K562 (cell line): ENCODE measurements around the gene SNX33. TPM values are rescaled to one million over a fixed set of nuclear protein-coding genes. Genes with fewer than 3 reads are reported as not detected.

Experiments used
- HLTF ChIP-seq: fragments of 450-650 bp; IDR thresholded peaks from 2 replicates; pipeline ENCODE4 v1.6.1; 2016
- KAT2B ChIP-seq: IDR thresholded peaks from one replicate; pipeline ENCODE4 v1.6.1; 2012; ENCODE audit warnings: low read depth, mild to moderate bottlenecking, control low read depth, inconsistent platforms, low read length, moderate library complexity
- L3MBTL2 ChIP-seq: fragments of 450-650 bp; IDR thresholded peaks from 2 replicates; pipeline ENCODE4 v1.6.1; 2016; ENCODE audit warnings: mild to moderate bottlenecking, moderate library complexity
- TAF1 ChIP-seq: IDR thresholded peaks from 2 replicates; pipeline ENCODE4 v1.6.1; 2011; ENCODE audit warnings: mild to moderate bottlenecking, low read length, moderate library complexity; ENCODE audit not compliant: insufficient read depth, control insufficient read depth, severe bottlenecking; ENCODE audit errors: extremely low read depth
- ZBTB1 ChIP-seq: sonication (generic); formaldehyde crosslinking; IDR thresholded peaks from 2 replicates; pipeline ENCODE4 v1.8.1; 2023; ENCODE audit warnings: missing genetic modification reagents, low read depth, mild to moderate bottlenecking, borderline replicate concordance
- ZBTB7A ChIP-seq: IDR thresholded peaks from 2 replicates; pipeline ENCODE4 v1.6.1; 2011; ENCODE audit warnings: low read depth, mild to moderate bottlenecking, low read length, moderate library complexity, borderline replicate concordance; ENCODE audit not compliant: control insufficient read depth
- ZFP30 ChIP-seq: fragments of 250-450 bp; sonication (Bioruptor Pico); IDR thresholded peaks from 2 replicates; pipeline ENCODE4 v1.8.0; 2022; ENCODE audit warnings: moderate library complexity, mild to moderate bottlenecking, inconsistent platforms, borderline replicate concordance
- polyA plus RNA-seq, 8 experiments: library from polyadenylated mRNA; depleted of rRNA in 4 of 8; stranded (reverse) in 5 of 8; unstranded in 3 of 8; fragments of >200 nt; fragmentation: Nextera tagmentation in 2 of 8; fragmentation: Illumina TruSeq in 1 of 8; extraction: Ambion mirVana in 2 of 8; extraction: Trizol in 1 of 8; gene quantifications; 2 replicates each; pipeline versions ENCODE4 v1.2.1 to v1.2.3, GENCODE V29; 2011 to 2014; ENCODE audit warnings: inconsistent platforms in 1 of 8, missing spikeins in 1 of 8
- total RNA-seq, 7 experiments: library from RNA; depleted of rRNA in 6 of 7; stranded (reverse); fragments of >200 nt in 6 of 7; fragmentation: Illumina TruSeq in 2 of 7; extraction: Trizol in 2 of 7; gene quantifications; 2 replicates each; pipeline versions ENCODE4 v1.2.1 to v1.2.3, GENCODE V29; 2011 to 2021; ENCODE audit warnings: low replicate concordance in 1 of 7
- TF ChIP-seq, protein P1 (sequence below): sonication (generic); formaldehyde crosslinking; IDR thresholded peaks from 2 replicates; pipeline ENCODE4 v1.9.0; 2022; ENCODE audit warnings: mild to moderate bottlenecking, missing genetic modification reagents
- TF ChIP-seq, protein P2 (sequence below): fragments of 450-650 bp; formaldehyde crosslinking; IDR thresholded peaks from 2 replicates; pipeline ENCODE4 v1.4.0; 2020; ENCODE audit warnings: mild to moderate bottlenecking, moderate library complexity

The SNX33 gene
- total and polyA plus RNA-seq, 9 of the 15 experiments (the other 6 are each of a cell fraction or from before 2014, with no cell fraction given): 1.4 to 14.1 (median 8.2) TPM

DNA sequence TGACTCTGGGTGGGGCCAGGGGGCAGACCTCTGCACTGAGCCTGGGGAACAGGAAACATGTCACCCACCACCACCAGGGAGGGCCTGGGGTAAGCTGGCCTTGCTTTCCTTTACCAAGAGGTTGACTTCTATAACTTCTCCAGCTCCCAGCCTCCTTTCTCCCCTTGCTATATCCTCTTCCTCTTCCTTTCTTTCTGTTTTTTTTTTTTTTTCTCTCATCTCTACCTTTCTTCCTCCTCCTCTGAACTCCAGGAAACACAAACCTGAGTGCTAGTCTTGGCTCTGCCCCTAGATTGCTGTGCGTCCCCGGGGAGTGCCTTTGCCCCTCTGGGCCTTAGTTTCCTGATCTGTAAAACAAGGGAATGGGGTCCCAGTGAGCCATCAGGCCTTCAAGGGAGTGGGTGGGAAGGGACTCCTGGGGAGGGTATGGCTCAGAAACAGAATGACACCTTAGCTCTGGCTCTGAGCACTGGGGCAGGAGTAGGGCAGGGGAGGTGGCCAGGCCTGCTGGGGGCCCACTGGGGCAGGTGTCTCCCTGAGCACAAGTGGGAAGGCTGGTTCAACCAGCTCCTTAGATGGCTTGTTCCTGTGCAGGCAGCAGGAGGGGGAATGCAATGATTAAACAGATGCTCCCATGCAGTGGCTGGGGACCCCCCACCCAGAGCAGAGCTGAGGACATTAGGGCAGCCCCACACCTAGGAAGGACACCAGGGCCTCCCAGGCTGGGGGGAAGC, 4.3 kb downstream of the SNX33 start (continued):
- TF ChIP-seq ZFP30 (CRISPR knock-in tag) (no peak), HLTF (no peak), ZBTB7A (no peak), KAT2B (no peak), ZBTB1 (CRISPR knock-in tag) (no peak), TAF1 (no peak), L3MBTL2 (no peak)
- TF ChIP-seq, protein P1, sequence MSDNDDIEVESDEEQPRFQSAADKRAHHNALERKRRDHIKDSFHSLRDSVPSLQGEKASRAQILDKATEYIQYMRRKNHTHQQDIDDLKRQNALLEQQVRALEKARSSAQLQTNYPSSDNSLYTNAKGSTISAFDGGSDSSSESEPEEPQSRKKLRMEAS (CRISPR knock-in tag): 0 out of 2 replicates have a peak, but pooled peaks have one; percentile 10
- TF ChIP-seq, protein P2, sequence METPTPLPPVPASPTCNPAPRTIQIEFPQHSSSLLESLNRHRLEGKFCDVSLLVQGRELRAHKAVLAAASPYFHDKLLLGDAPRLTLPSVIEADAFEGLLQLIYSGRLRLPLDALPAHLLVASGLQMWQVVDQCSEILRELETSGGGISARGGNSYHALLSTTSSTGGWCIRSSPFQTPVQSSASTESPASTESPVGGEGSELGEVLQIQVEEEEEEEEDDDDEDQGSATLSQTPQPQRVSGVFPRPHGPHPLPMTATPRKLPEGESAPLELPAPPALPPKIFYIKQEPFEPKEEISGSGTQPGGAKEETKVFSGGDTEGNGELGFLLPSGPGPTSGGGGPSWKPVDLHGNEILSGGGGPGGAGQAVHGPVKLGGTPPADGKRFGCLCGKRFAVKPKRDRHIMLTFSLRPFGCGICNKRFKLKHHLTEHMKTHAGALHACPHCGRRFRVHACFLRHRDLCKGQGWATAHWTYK (CRISPR knock-in tag): no peak
